Nephron (organoid): ENCODE measurements around the gene TSFM.
A peak's percentile ranks its signal among the peaks of the same experiment; 100 is the strongest.

ENCODE experiments used
- H3K27ac Mint-ChIP-seq, 3 experiments: 2 replicates each; pipeline ENCODE4 v1.8.0; 2020; ENCODE audit warnings: mixed read lengths in 3 of 3, mild to moderate bottlenecking in 2 of 3, moderate library complexity in 1 of 3
- H3K27me3 Mint-ChIP-seq: 2 replicates; pipeline ENCODE4 v1.8.0; 2021; ENCODE audit warnings: low read depth, mild to moderate bottlenecking, moderate library complexity, mixed read lengths
- H3K36me3 Mint-ChIP-seq: 2 replicates; pipeline ENCODE4 v1.8.0; 2020; ENCODE audit warnings: low read depth, mixed read lengths
- H3K4me1 Mint-ChIP-seq: 2 replicates; pipeline ENCODE4 v1.8.0; 2020; ENCODE audit warnings: mixed read lengths
- H3K4me3 Mint-ChIP-seq, 3 experiments: 2 replicates each; pipeline ENCODE4 v1.8.0; 2020; ENCODE audit warnings: mild to moderate bottlenecking in 3 of 3, mixed read lengths in 3 of 3, moderate library complexity in 2 of 3
- H3K9me3 Mint-ChIP-seq: 2 replicates; pipeline ENCODE4 v1.8.0; 2020; ENCODE audit warnings: mixed read lengths
- CTCF ChIP-seq, 3 experiments: fragments of 200-600 bp; sonication (generic); IDR thresholded peaks; one replicate each; pipeline ENCODE4 v1.5.0; 2021; ENCODE audit warnings: antibody characterized with exemption in 3 of 3; ENCODE audit not compliant: unreplicated experiment in 3 of 3

Gene TSFM

DNA sequence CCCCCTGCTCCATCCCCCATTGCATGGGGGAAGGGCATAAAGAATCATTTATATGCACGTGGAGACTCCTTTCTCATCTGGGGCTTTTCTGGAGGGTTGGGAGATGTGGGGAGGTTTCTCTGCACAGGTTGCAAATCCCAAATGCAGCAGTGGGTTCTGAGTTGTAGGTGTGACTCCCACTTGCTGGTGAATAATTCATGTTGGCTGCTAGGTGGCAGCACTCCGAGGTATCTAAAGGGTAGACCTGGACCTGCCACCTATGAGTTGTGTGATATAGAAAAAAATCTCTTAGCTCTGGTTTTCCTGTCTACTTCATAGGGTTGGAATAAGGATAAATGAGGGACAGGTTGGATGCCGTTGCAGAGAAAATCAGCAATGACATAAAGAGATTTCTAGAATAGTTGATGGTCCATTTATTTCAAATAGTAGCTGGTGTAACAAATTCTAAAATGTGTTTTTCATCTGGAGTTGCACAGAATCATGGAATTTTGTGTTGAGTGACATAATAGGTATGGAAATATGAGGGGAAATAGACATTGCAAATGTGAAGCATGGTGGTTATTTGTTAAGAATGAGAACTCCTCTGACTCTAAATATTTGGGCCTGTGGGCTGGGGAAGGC lies 23.1 kb upstream of the TSFM start:
- TF ChIP-seq CTCF (IDR thresholded peaks at IDR 0.05; ENCODE audit: unreplicated experiment in 3 of 3) = peak in 2 of 3 experiments; percentile 37 to 48
- Mint-ChIP-seq H3K36me3 (peaks cover 16% of the 10 kb centered on the region), H3K27ac (no peak overlapping the region), H3K27me3 (peaks cover 78% of the 10 kb centered on the region), H3K9me3 (no peaks in the 10 kb centered on the region), H3K4me1 (peaks cover 12% of the 10 kb centered on the region), H3K4me3 (peak overlapping the region; percentile 59 to 76 (median 72))

- no peaks in the 10 kb centered on the region for H3K9me3 Mint-ChIP-seq
- H3K4me1 Mint-ChIP-seq = peaks cover 9% of the 10 kb centered on the region
- peaks cover 86% of the 10 kb centered on the region for H3K27me3 Mint-ChIP-seq
- no peak for TF ChIP-seq CTCF (IDR thresholded peaks at IDR 0.05; ENCODE audit: unreplicated experiment in 3 of 3)
- no peak overlapping the region for H3K4me3 Mint-ChIP-seq
- H3K36me3 Mint-ChIP-seq = peaks cover 16% of the 10 kb centered on the region
- no peak overlapping the region for H3K27ac Mint-ChIP-seq
Measured at GRCh38 chr12:57760347-57760982, 22.1 kb upstream of the TSFM start.

- Mint-ChIP-seq H3K4me3 (no peak overlapping the region), H3K27me3 (peaks cover 89% of the 10 kb centered on the region), H3K36me3 (peaks cover 16% of the 10 kb centered on the region), H3K4me1 (peaks cover 8% of the 10 kb centered on the region), H3K9me3 (no peaks in the 10 kb centered on the region), H3K27ac (no peak overlapping the region)
- no peak for TF ChIP-seq CTCF (IDR thresholded peaks at IDR 0.05; ENCODE audit: unreplicated experiment in 3 of 3)
Measured at GRCh38 chr12:57761391-57761998, 21.1 kb upstream of the TSFM start.

GRCh38 chr12:57762463-57762862 lies 20.1 kb upstream of the TSFM start:
- Mint-ChIP-seq H3K27ac (no peak overlapping the region), H3K9me3 (no peaks in the 10 kb centered on the region), H3K4me1 (peaks cover 9% of the 10 kb centered on the region), H3K36me3 (peaks cover 13% of the 10 kb centered on the region), H3K27me3 (peaks cover 90% of the 10 kb centered on the region), H3K4me3 (no peak overlapping the region)
- no peak for TF ChIP-seq CTCF (IDR thresholded peaks at IDR 0.05; ENCODE audit: unreplicated experiment in 3 of 3)

DNA sequence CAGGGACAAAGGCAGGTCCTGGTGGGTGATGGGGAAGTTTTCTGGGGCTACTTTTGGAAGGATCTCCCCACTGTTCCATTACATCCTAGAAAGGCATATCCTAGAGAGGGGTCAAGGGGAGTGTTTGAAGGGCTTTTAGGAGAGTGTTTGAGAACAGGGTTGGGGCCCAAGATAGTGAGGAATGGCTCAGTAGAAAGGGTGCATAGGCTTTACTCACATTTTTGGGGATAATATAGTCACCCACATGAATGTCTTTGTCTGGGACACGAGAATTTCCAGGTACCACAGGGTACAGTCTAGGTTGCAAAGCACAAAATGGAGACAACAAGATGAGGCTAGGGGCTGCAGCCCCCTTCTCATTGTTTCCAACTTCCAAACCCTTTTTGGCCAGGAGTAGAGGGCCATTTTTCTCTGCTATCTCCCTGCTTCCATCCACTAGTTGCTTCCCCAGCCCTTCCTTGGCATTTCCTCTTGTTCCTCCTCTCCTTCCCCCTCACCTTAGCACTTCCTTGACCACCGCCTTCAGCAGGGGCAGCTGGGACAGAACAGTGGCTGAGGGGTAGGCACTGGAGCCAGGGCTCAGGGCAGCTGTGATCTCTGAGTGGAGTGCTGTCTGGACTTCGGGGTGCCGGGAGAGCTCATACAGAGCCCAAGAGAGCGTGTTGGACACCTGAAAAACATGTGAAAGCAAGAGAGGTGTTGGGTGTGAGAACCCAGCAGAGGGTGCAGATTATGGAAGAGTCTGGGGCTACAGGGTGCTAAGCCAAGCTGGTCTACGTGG lies 18.5 kb upstream of the TSFM start:
- no peak overlapping the region for H3K27ac Mint-ChIP-seq
- peaks cover 9% of the 10 kb centered on the region for H3K4me1 Mint-ChIP-seq
- peaks cover 17% of the 10 kb centered on the region for H3K36me3 Mint-ChIP-seq
- peak overlapping the region; percentile 6 to 16 (median 14) for H3K4me3 Mint-ChIP-seq
- no peak for TF ChIP-seq CTCF (IDR thresholded peaks at IDR 0.05; ENCODE audit: unreplicated experiment in 3 of 3)
- peaks cover 97% of the 10 kb centered on the region for H3K27me3 Mint-ChIP-seq
- H3K9me3 Mint-ChIP-seq = no peaks in the 10 kb centered on the region
